H1 (cell line): ENCODE results near the gene LRRC23. TPM values are rescaled to one million over a fixed set of nuclear protein-coding genes. Genes with fewer than 3 reads are reported as not detected.
"Not testable (repeated sequence)": the region's sequence is repeated elsewhere in the genome, so short reads cannot be mapped to it uniquely, and the experiment has no call there.

ENCODE experiments used
- CTCF ChIA-PET: fragments of 300-600 bp; sonication (Branson Sonifier 250); formaldehyde crosslinking; loops from one replicate; lab custom pipeline; 2021; ENCODE audit not compliant: partially characterized antibody; lab: Charles Lee
- POLR2A ChIA-PET: fragments of 300-600 bp; sonication (Branson Sonifier 250); formaldehyde crosslinking; loops from one replicate; lab custom pipeline; 2021; ENCODE audit warnings: inconsistent platforms; ENCODE audit not compliant: partially characterized antibody; lab: Charles Lee
- DNase-seq, 2 experiments: peaks; one replicate each; pipeline versions ENCODE4 v3.0.0 to v3.0.0-alpha.2; 2010 to 2022; ENCODE audit warnings: low spot score in 2 of 2, low read depth in 1 of 2, mixed read lengths in 1 of 2
- FAIRE-seq: peaks from 2 replicates; lab custom pipeline; 2011; peaks lifted over from hg19 to GRCh38; lab: Jason Lieb, UNC
- H2AFZ ChIP-seq: 2 replicates; pipeline ENCODE4 v1.8.1; 2012; ENCODE audit warnings: low read length, inconsistent platforms
- H2AK5ac ChIP-seq: 2 replicates; pipeline ENCODE4 v1.6.1; 2013; ENCODE audit warnings: low read depth, low read length
- H2BK120ac ChIP-seq: replicated peaks from 2 replicates; pipeline ENCODE3; 2013; ENCODE audit warnings: low read depth, low read length, inconsistent platforms
- H2BK12ac ChIP-seq: 2 replicates; pipeline ENCODE4 v1.6.1; 2013; ENCODE audit warnings: low read depth, low read length
- H2BK15ac ChIP-seq: 2 replicates; pipeline ENCODE4 v1.6.1; 2013; ENCODE audit warnings: low read length
- H2BK20ac ChIP-seq: 2 replicates; pipeline ENCODE4 v1.6.1; 2013; ENCODE audit warnings: low read length
- H2BK5ac ChIP-seq: 2 replicates; pipeline ENCODE4 v1.6.1; 2013; ENCODE audit warnings: low read depth, low read length
- H3K14ac ChIP-seq: 2 replicates; pipeline ENCODE4 v1.6.1; 2013; ENCODE audit warnings: inconsistent platforms; ENCODE audit not compliant: insufficient read length
- H3K18ac ChIP-seq: 2 replicates; pipeline ENCODE4 v1.6.1; 2013; ENCODE audit warnings: low read length; ENCODE audit errors: extremely low read depth
- H3K23ac ChIP-seq: 2 replicates; pipeline ENCODE4 v1.6.1; 2013; ENCODE audit warnings: inconsistent platforms; ENCODE audit not compliant: insufficient read length
- H3K23me2 ChIP-seq: 2 replicates; pipeline ENCODE4 v1.6.1; 2013; ENCODE audit warnings: low read depth, low read length
- H3K27ac ChIP-seq: 2 replicates; pipeline ENCODE4 v1.6.1; 2011; ENCODE audit warnings: low read depth, low read length, inconsistent platforms
- H3K27me3 ChIP-seq, 4 experiments: replicated peaks in 1 of 4; 1 replicate in 1 of 4; 2 replicates in 3 of 4; pipeline versions ENCODE4 v1.6.1 to v1.8.1; 2011 to 2013; ENCODE audit warnings: low read length in 3 of 4, mild to moderate bottlenecking in 3 of 4, inconsistent platforms in 2 of 4, mixed read lengths in 2 of 4, moderate library complexity in 1 of 4; ENCODE audit not compliant: control insufficient read depth in 3 of 4, insufficient read depth in 3 of 4; ENCODE audit errors: extremely low read depth in 1 of 4
- H3K36me3 ChIP-seq, 4 experiments: 2 replicates each; pipeline versions ENCODE4 v1.6.1 to v1.8.1; 2011 to 2013; ENCODE audit warnings: mild to moderate bottlenecking in 4 of 4, low read length in 3 of 4, moderate library complexity in 2 of 4, control low read depth in 1 of 4, inconsistent platforms in 1 of 4; ENCODE audit not compliant: insufficient read depth in 4 of 4, control insufficient read depth in 2 of 4
- H3K4ac ChIP-seq: replicated peaks from 2 replicates; pipeline ENCODE3; 2013; ENCODE audit warnings: low read length, low read depth, mixed read lengths, inconsistent platforms; ENCODE audit not compliant: insufficient read length
- H3K4me1 ChIP-seq, 4 experiments: replicated peaks in 1 of 4; 1 replicate in 1 of 4; 2 replicates in 3 of 4; pipeline versions ENCODE4 v1.6.1 to v1.8.1; 2011 to 2013; ENCODE audit warnings: low read length in 3 of 4, inconsistent platforms in 2 of 4, mixed read lengths in 1 of 4; ENCODE audit not compliant: insufficient read depth in 4 of 4, control insufficient read depth in 3 of 4
- H3K4me2 ChIP-seq, 2 experiments: 2 replicates each; pipeline versions ENCODE4 v1.6.1 to v1.8.1; 2011 to 2013; ENCODE audit warnings: low read depth in 2 of 2, low read length in 2 of 2, control low read depth in 1 of 2, inconsistent platforms in 1 of 2, mild to moderate bottlenecking in 1 of 2; ENCODE audit not compliant: insufficient read depth in 1 of 2
- H3K4me3 ChIP-seq, 4 experiments: fragments of 200-600, 300-600 bp in 1 of 4; sonication (generic), shearing (Covaris generic), sonication (Bioruptor Twin) in 1 of 4; 2 replicates each; pipeline versions ENCODE4 v1.5.1 to v1.8.1; 2011 to 2016; ENCODE audit warnings: low read length in 4 of 4, low read depth in 3 of 4, control low read depth in 2 of 4, inconsistent platforms in 2 of 4, mild to moderate bottlenecking in 2 of 4, mixed read lengths in 1 of 4, moderate library complexity in 1 of 4; ENCODE audit not compliant: insufficient read depth in 2 of 4; ENCODE audit errors: extremely low read depth in 1 of 4
- H3K56ac ChIP-seq: replicated peaks from 2 replicates; pipeline ENCODE3; 2013; ENCODE audit warnings: low read depth, mild to moderate bottlenecking, mixed read lengths, low read length, inconsistent platforms; ENCODE audit not compliant: insufficient read length
- H3K79me1 ChIP-seq: 2 replicates; pipeline ENCODE4 v1.6.1; 2013; ENCODE audit warnings: low read depth, low read length, control low read depth
- H3K79me2 ChIP-seq, 2 experiments: 2 replicates each; pipeline versions ENCODE4 v1.6.1 to v1.8.1; 2012 to 2013; ENCODE audit warnings: low read length in 2 of 2, mild to moderate bottlenecking in 2 of 2, inconsistent platforms in 1 of 2; ENCODE audit not compliant: insufficient read depth in 2 of 2, control insufficient read depth in 1 of 2
- H3K9ac ChIP-seq, 4 experiments: replicated peaks in 1 of 4; 1 replicate in 1 of 4; 2 replicates in 3 of 4; pipeline versions ENCODE4 v1.6.1 to v1.8.1; 2011 to 2013; ENCODE audit warnings: low read depth in 3 of 4, low read length in 3 of 4, control low read depth in 2 of 4, mild to moderate bottlenecking in 2 of 4, moderate library complexity in 2 of 4, inconsistent platforms in 1 of 4; ENCODE audit errors: extremely low read depth in 1 of 4
- H3K9me3 ChIP-seq, 2 experiments: 2 replicates each; pipeline versions ENCODE4 v1.6.1 to v1.8.1; 2012 to 2013; ENCODE audit warnings: mild to moderate bottlenecking in 2 of 2, moderate library complexity in 2 of 2, control low read depth in 1 of 2, inconsistent platforms in 1 of 2, low read depth in 1 of 2, low read length in 1 of 2, mixed read lengths in 1 of 2; ENCODE audit not compliant: insufficient read depth in 2 of 2
- H4K20me1 ChIP-seq, 2 experiments: replicated peaks in 1 of 2; 2 replicates each; pipeline versions ENCODE3 to v1.8.1; 2011 to 2013; ENCODE audit warnings: inconsistent platforms in 2 of 2, low read length in 2 of 2, mild to moderate bottlenecking in 1 of 2; ENCODE audit not compliant: insufficient read depth in 2 of 2, control insufficient read depth in 1 of 2
- H4K5ac ChIP-seq: 2 replicates; pipeline ENCODE4 v1.6.1; 2013; ENCODE audit warnings: low read length, low read depth, mixed read lengths, inconsistent platforms; ENCODE audit not compliant: insufficient read length
- H4K8ac ChIP-seq: 2 replicates; pipeline ENCODE4 v1.8.0; 2013; ENCODE audit warnings: mild to moderate bottlenecking, moderate library complexity, low read length, inconsistent platforms; ENCODE audit not compliant: insufficient read depth; ENCODE audit errors: extremely low read depth
- H4K91ac ChIP-seq: replicated peaks from 2 replicates; pipeline ENCODE3; 2013; ENCODE audit warnings: low read length, mixed read lengths, inconsistent platforms; ENCODE audit not compliant: insufficient read length
- BCL11A ChIP-seq, 2 experiments: IDR thresholded peaks; one replicate each; pipeline ENCODE4 v1.6.1; 2011; ENCODE audit warnings: low read depth in 2 of 2, low read length in 2 of 2, mild to moderate bottlenecking in 2 of 2
- CBX5 ChIP-seq: fragments of 300-800, 300-1000 bp; sonication (generic); IDR thresholded peaks from 2 replicates; pipeline ENCODE4 v1.7.1; 2016; ENCODE audit warnings: antibody characterized with exemption, low read length, low read depth
- HDAC6 ChIP-seq: IDR thresholded peaks from one replicate; pipeline ENCODE4 v1.7.1; 2012; ENCODE audit warnings: low read depth, mild to moderate bottlenecking, inconsistent platforms, low read length, moderate library complexity
- RFX5 ChIP-seq: IDR thresholded peaks from 2 replicates; pipeline ENCODE4 v1.6.1; 2011; ENCODE audit warnings: low read depth, low read length, improper control_type of control experiment, borderline replicate concordance
- SIN3A ChIP-seq, 2 experiments: IDR thresholded peaks in 1 of 2; conservative IDR thresholded peaks in 1 of 2; 2 replicates each; pipeline ENCODE4 v1.6.1; 2011 to 2012; ENCODE audit warnings: low read length in 2 of 2, improper control_type of control experiment in 1 of 2, low read depth in 1 of 2, mild to moderate bottlenecking in 1 of 2
- YY1 ChIP-seq: IDR thresholded peaks from 2 replicates; pipeline ENCODE4 v1.6.1; 2011; ENCODE audit warnings: low read depth, mild to moderate bottlenecking, low read length
- ZNF274 ChIP-seq: IDR thresholded peaks from 2 replicates; pipeline ENCODE4 v1.7.0; 2012; ENCODE audit warnings: low read length, borderline replicate concordance; ENCODE audit errors: extremely low read depth
- WGBS, 2 experiments: shearing (Covaris generic) in 1 of 2; methylation state at CpG; one replicate each; pipeline versions ENCODE4 v1.1.6 to v1.1.7; 2013 to 2015; ENCODE audit warnings: low lambda C conversion rate in 2 of 2, mixed read lengths in 2 of 2, inconsistent platforms in 1 of 2, low coverage in 1 of 2, missing lambda C conversion rate in 1 of 2; ENCODE audit not compliant: insufficient replicate concordance in 2 of 2, insufficient coverage in 1 of 2, insufficient read length in 1 of 2; ENCODE audit errors: extremely low coverage in 1 of 2, missing lambda C conversion rate in 1 of 2; 5-methylcytosine and 5-hydroxymethylcytosine counted together
- polyA plus RNA-seq, 7 experiments: library from polyadenylated mRNA; depleted of rRNA in 3 of 7; stranded (reverse) in 5 of 7; unstranded in 2 of 7; fragments of >200 nt in 5 of 7; fragments of 200-250 nt in 2 of 7; gene quantifications; 1 replicate in 5 of 7; 2 replicates in 1 of 7; 4 replicates in 1 of 7; pipeline versions ENCODE4 v1.2.1 to v1.2.3, GENCODE V29; 2011 to 2013; ENCODE audit warnings: missing spikeins in 2 of 7, mixed read lengths in 2 of 7
- total RNA-seq: library from RNA; stranded (reverse); fragmentation: NEBNext Ultra II Directional; extraction: Animal tissue kit (Norgen Biotek cat#: 25700); gene quantifications from 2 replicates; pipeline ENCODE4 v1.2.1, GENCODE V29; 2021

Gene LRRC23
- total and polyA plus RNA-seq, 2 of the 8 experiments (the other 6 are each of a cell fraction or from before 2014, with no cell fraction given): 2.5 to 3.6 TPM

GRCh38 chr12:6905414-6906040, 905 bp downstream of the LRRC23 start (continued):
- TF ChIP-seq SIN3A (conservative IDR thresholded peaks at IDR 0.05 in 1 of 2, IDR thresholded peaks at IDR 0.05 in 1 of 2; ENCODE audit: low read depth in 1 of 2, low read length in 2 of 2) (no peak), RFX5 (no peak), BCL11A (IDR thresholded peaks at IDR 0.05; ENCODE audit: low read depth in 2 of 2, low read length in 2 of 2) (no peak), ZNF274 (no peak), YY1 (no peak), CBX5 (no peak), HDAC6 (no peak)
- TF ChIP-seq, all 59 proteins: peak for 0

- H4K8ac ChIP-seq, H3K56ac ChIP-seq, H3K27me3 ChIP-seq, H2AFZ ChIP-seq, H3K23ac ChIP-seq, H3K14ac ChIP-seq, H4K91ac ChIP-seq, H2BK5ac ChIP-seq, H2BK120ac ChIP-seq, H3K9ac ChIP-seq, H2AK5ac ChIP-seq, FAIRE-seq, H3K4me3 ChIP-seq, H3K79me2 ChIP-seq, H3K9me3 ChIP-seq, H3K36me3 ChIP-seq, H2BK15ac ChIP-seq, H3K4ac ChIP-seq, H4K20me1 ChIP-seq, H2BK12ac ChIP-seq, H3K27ac ChIP-seq, H3K23me2 ChIP-seq, H3K18ac ChIP-seq, DNase-seq, H3K79me1 ChIP-seq, H3K4me2 ChIP-seq, H2BK20ac ChIP-seq, H4K5ac ChIP-seq: not testable (repeated sequence)
- WGBS, 2 experiments: 96% methylated on average over 11 of the region's 11 CpGs; no CpG with 5 or more reads in 1 of the 2 experiments
- peaks cover 3 to 16% (median 7%) of the 10 kb centered on the region in 4 experiments; a peak in 5 of 7 replicates for H3K4me1 ChIP-seq
- POLR2A ChIA-PET: interaction anchor here (1.7 to 39.6 kb wide), 4 partner anchors 16 to 39 kb away, joined by 7 to 1027 read pairs (median 246); partner anchors contain the start of genes ATN1, C12orf57, PTPN6 and RNU7-1
- CTCF ChIA-PET: interaction anchor here (0.6 to 13.0 kb wide), 10 partner anchors 10 to 99 kb away, joined by 3 to 74 read pairs (median 8); partner anchors contain the start of genes ATN1, ENO2 and SPSB2
These were observed 3.5 kb downstream of the LRRC23 start for GRCh38 chr12:6908141-6908540.
